GM12865 (cell line): ENCODE results near the gene APPL1.
A peak's percentile ranks its signal among the peaks of the same experiment; 100 is the strongest.

ENCODE experiments used
- DNase-seq: peaks from one replicate; pipeline ENCODE4 v3.0.0; 2010; ENCODE audit warnings: low read depth
- H3K4me3 ChIP-seq: 2 replicates; pipeline ENCODE4 v1.5.1; 2011; ENCODE audit warnings: mild to moderate bottlenecking, low read depth, low read length, control low read depth
- TF ChIP-seq, protein P1 (sequence below): IDR thresholded peaks from 2 replicates; pipeline ENCODE4 v1.5.1; 2011; ENCODE audit warnings: low read length, control low read depth, low read depth, inconsistent platforms; ENCODE audit not compliant: insufficient read depth; ENCODE audit errors: missing control alignments

Gene APPL1

GRCh38 chr3:57206423-57206822 is 21.1 kb upstream of the APPL1 start:
- TF ChIP-seq, protein P1, sequence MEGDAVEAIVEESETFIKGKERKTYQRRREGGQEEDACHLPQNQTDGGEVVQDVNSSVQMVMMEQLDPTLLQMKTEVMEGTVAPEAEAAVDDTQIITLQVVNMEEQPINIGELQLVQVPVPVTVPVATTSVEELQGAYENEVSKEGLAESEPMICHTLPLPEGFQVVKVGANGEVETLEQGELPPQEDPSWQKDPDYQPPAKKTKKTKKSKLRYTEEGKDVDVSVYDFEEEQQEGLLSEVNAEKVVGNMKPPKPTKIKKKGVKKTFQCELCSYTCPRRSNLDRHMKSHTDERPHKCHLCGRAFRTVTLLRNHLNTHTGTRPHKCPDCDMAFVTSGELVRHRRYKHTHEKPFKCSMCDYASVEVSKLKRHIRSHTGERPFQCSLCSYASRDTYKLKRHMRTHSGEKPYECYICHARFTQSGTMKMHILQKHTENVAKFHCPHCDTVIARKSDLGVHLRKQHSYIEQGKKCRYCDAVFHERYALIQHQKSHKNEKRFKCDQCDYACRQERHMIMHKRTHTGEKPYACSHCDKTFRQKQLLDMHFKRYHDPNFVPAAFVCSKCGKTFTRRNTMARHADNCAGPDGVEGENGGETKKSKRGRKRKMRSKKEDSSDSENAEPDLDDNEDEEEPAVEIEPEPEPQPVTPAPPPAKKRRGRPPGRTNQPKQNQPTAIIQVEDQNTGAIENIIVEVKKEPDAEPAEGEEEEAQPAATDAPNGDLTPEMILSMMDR: no peak
- no peak overlapping the region for H3K4me3 ChIP-seq
- peak; percentile 51 for DNase-seq

DNA sequence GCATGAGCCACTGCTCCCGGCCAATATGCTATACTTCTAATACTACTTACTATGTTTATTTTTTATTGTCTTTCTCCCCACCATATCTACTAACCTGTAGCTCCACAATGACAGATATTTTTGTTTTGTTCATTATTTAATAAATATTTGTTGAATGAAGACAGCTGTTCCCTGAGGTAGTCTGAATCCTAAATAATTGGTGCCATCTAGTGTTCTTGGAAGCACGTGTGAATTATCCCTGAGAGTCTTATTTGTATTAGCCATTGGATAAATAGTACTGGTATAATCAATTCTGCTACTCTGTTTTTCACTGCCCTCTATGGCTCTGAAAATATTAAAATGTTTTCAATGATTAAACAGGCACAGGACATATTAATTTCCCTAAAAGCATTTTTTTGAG is 5.6 kb upstream of the APPL1 start:
- TF ChIP-seq, protein P1: no peak
- DNase-seq: no peak
- no peak overlapping the region for H3K4me3 ChIP-seq

DNA sequence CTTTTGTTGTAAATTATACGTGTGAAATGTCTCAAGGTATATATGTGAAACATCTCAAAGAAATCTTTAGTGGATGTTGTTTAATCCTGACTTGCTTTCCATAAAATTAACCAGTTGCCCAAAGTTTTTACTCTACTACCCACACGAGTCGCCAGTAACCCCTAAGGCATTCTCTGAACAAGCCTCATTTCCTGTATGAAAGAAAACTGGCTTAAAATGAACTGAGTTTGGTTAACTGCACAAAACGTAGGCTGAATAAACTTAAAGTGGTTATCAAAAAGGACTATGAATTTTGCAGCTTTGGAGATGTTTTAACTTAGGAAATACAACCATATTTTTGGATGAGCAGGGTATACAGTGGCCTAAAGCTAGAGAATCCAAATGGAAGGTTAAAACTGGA is 2.7 kb upstream of the APPL1 start:
- H3K4me3 ChIP-seq: no peak overlapping the region
- TF ChIP-seq, protein P1: no peak
- DNase-seq: no peak

- no peak for DNase-seq
These were observed 1.4 kb upstream of the APPL1 start for GRCh38 chr3:57226176-57226575.

DNA sequence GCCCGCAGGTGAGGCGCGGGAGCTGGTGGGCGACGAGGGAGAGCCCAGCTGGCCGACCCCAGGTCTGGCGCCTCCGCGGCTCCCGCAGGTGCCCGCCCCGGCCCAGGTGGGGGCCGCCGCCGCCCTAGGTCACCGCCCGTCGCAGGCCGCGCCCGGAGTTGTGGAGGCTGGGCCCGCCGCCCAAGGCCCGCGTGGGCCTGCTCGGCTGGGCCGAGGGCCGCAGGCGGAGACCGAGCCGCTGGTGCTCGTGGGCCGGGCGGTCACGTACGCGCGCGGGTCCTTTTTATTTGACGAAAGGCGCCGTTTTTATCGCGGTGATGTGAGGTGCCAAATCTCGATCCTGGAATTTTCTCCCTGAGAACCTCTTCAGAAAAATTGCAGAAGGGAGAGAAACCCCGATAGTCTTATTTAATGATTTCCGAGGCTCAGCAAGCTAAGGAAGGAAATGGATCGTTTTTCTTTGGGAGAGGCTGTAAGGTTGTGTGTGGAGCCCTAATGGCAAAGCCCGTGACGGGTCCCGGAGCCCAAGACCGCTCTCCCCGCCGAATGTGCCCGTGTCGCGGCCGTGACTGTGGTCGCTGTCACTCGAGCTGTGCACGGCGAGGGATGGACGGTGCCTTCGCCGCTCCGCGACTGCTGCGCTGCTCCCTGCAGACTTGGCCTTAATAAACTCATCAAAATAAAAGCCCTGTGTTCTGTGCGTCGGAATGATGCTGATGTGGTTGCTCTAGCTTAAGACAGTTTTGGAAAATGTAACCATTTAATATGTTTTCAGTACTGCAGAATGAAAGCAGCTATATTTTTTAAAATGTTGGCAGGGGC is 612 bp downstream of the APPL1 start:
- peak overlapping the region; percentile 75 for H3K4me3 ChIP-seq
- TF ChIP-seq, protein P1: no peak
- DNase-seq: peak; percentile 68

More at GRCh38 chr3:57226176-57226575, 1.4 kb upstream of the APPL1 start:
- TF ChIP-seq, protein P1: no peak
- no peak overlapping the region for H3K4me3 ChIP-seq

GRCh38 chr3:57230006-57230405 is 2.5 kb downstream of the APPL1 start:
- no peak overlapping the region for H3K4me3 ChIP-seq
- no peak for DNase-seq
- TF ChIP-seq, protein P1: no peak

GRCh38 chr3:57233799-57234198 is 6.3 kb downstream of the APPL1 start:
- DNase-seq: no peak
- TF ChIP-seq, protein P1: no peak
- H3K4me3 ChIP-seq: no peak overlapping the region
